ENCODE measurements around the gene AFF3. TPM values are rescaled to one million over a fixed set of nuclear protein-coding genes. Genes with fewer than 3 reads are reported as not detected.

The AFF3 gene
- total and polyA plus RNA-seq, 10 of the 15 experiments (the other 5 are each of a cell fraction or from before 2014, with no cell fraction given): 0.26 to 5.5 (median 3.0) TPM

- ChIA-PET RAD21 (ENCODE audit: unreplicated experiment) (no interaction called here), CTCF (no interaction called here), POLR2A (no interaction called here), SMC1A (ENCODE audit: uncharacterized antibody, unreplicated experiment) (no interaction called here)
- no peak for ATAC-seq
- no TSS peak for BruUV-seq (replicated peaks)
- Histone ChIP-seq H3K27ac (ENCODE audit: control insufficient read depth, insufficient read depth) (no peak overlapping the region), H3K79me2 (ENCODE audit: control insufficient read depth, insufficient read depth, low read length) (no peaks in the 10 kb centered on the region), H4K20me1 (ENCODE audit: control insufficient read depth, insufficient read depth) (no peaks in the 10 kb centered on the region), H3K27me3 (replicated peaks in 1 of 2; ENCODE audit: control insufficient read depth in 2 of 2, insufficient read depth in 2 of 2, low read length in 1 of 2) (no peaks in the 10 kb centered on the region), H3K9ac (ENCODE audit: control insufficient read depth, insufficient read depth, low read length) (no peak overlapping the region), H3K4me3 (no peak overlapping the region), H3K9me3 (replicated peaks; ENCODE audit: control insufficient read depth, insufficient read depth, low read length) (no peaks in the 10 kb centered on the region), H3K4me1 (ENCODE audit: control insufficient read depth, insufficient read depth, low read length) (no peaks in the 10 kb centered on the region), H3K4me2 (ENCODE audit: control insufficient read depth, insufficient read depth) (no peak overlapping the region), H3K36me3 (ENCODE audit: control insufficient read depth in 2 of 2, insufficient read depth in 2 of 2, low read length in 1 of 2) (no peaks in the 10 kb centered on the region), H2AFZ (ENCODE audit: control insufficient read depth, low read depth, low read length) (no peak overlapping the region)
- intact Hi-C loops (cut with micrococcal nuclease; ENCODE audit: unreplicated experiment) (no loop called here), in situ Hi-C loops (cut with MboI) (no loop called here)
- TF ChIP-seq PML (IDR thresholded peaks at IDR 0.05; ENCODE audit: low read length): no peak
- whole genome bisulfite sequencing (ENCODE audit: insufficient coverage, insufficient replicate concordance, low lambda C conversion rate, missing lambda C conversion rate): 72% methylated on average over 35 of the region's 54 CpGs
- DNase-seq (ENCODE audit: low read depth, low spot score): no peak
- FAIRE-seq: no peak
These were observed 548.5 kb downstream of the AFF3 start for GRCh38 chr2:99593692-99594427.

DNA sequence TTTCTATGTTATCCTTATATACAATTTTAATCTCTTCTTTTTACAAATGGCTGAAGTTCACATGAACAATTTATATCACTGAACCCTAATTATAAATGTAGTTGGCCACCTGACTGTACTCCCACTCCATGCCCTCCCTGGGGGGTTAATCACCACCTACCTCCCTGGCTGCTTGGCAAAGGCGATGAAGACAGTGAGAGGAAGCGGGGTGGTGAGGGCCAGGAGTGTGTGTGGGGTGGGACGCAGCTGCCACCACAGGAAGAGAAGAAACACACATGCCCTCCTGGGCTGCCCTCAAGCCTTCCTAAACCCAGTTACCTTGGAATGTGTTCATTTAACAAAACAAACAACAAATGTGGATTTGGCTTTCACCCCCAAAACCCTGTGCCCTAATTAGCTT is 565.6 kb downstream of the AFF3 start:
- Histone ChIP-seq H3K27me3 (replicated peaks in 1 of 2; ENCODE audit: control insufficient read depth in 2 of 2, insufficient read depth in 2 of 2, low read length in 1 of 2) (no peaks in the 10 kb centered on the region; a peak in 2 of 4 replicates), H3K79me2 (ENCODE audit: control insufficient read depth, insufficient read depth, low read length) (no peaks in the 10 kb centered on the region), H3K36me3 (ENCODE audit: control insufficient read depth in 2 of 2, insufficient read depth in 2 of 2, low read length in 1 of 2) (no peaks in the 10 kb centered on the region), H4K20me1 (ENCODE audit: control insufficient read depth, insufficient read depth) (no peaks in the 10 kb centered on the region), H3K9me3 (replicated peaks; ENCODE audit: control insufficient read depth, insufficient read depth, low read length) (no peaks in the 10 kb centered on the region), H3K4me1 (ENCODE audit: control insufficient read depth, insufficient read depth, low read length) (no peaks in the 10 kb centered on the region), H3K4me3 (no peak overlapping the region), H2AFZ (ENCODE audit: control insufficient read depth, low read depth, low read length) (no peak overlapping the region), H3K27ac (ENCODE audit: control insufficient read depth, insufficient read depth) (no peak overlapping the region), H3K9ac (ENCODE audit: control insufficient read depth, insufficient read depth, low read length) (no peak overlapping the region), H3K4me2 (ENCODE audit: control insufficient read depth, insufficient read depth) (no peak overlapping the region)
- in situ Hi-C loops (cut with MboI): no loop called here
- BruUV-seq (replicated peaks): no TSS peak
- POLR2A ChIA-PET: no interaction called here
- CTCF ChIA-PET: no interaction called here
- intact Hi-C loops (cut with micrococcal nuclease; ENCODE audit: unreplicated experiment): no loop called here
- no peak for ATAC-seq
- RAD21 ChIA-PET (ENCODE audit: unreplicated experiment): no interaction called here
- SMC1A ChIA-PET (ENCODE audit: uncharacterized antibody, unreplicated experiment): no interaction called here
- DNase-seq (ENCODE audit: low read depth, low spot score): no peak
- WGBS (ENCODE audit: insufficient coverage, insufficient replicate concordance, low lambda C conversion rate, missing lambda C conversion rate): 34% methylated on average over 3 of the region's 3 CpGs
- no peak for FAIRE-seq
- TF ChIP-seq MXI1 (IDR thresholded peaks at IDR 0.05; ENCODE audit: low read depth, low read length) (no peak), FOXK2 (IDR thresholded peaks at IDR 0.05) (no peak), EP300 (IDR thresholded peaks at IDR 0.05; ENCODE audit: borderline replicate concordance in 1 of 2, control insufficient read depth in 1 of 2, low read depth in 2 of 2, low read length in 2 of 2) (no peak), ZNF622 (IDR thresholded peaks at IDR 0.05) (no peak), SREBF2 (IDR thresholded peaks at IDR 0.05; ENCODE audit: low read length) (no peak), ZBED1 (IDR thresholded peaks at IDR 0.05; ENCODE audit: borderline replicate concordance) (no peak), MEF2A (IDR thresholded peaks at IDR 0.05; ENCODE audit: insufficient read depth, low read depth, low read length) (no peak), CHD4 (IDR thresholded peaks at IDR 0.05) (no peak), RCOR1 (conservative IDR thresholded peaks at IDR 0.05; ENCODE audit: low read depth, low read length) (no peak), EED (IDR thresholded peaks at IDR 0.05; ENCODE audit: low read depth) (no peak)
- TF ChIP-seq, protein P1, sequence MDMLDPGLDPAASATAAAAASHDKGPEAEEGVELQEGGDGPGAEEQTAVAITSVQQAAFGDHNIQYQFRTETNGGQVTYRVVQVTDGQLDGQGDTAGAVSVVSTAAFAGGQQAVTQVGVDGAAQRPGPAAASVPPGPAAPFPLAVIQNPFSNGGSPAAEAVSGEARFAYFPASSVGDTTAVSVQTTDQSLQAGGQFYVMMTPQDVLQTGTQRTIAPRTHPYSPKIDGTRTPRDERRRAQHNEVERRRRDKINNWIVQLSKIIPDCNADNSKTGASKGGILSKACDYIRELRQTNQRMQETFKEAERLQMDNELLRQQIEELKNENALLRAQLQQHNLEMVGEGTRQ (IDR thresholded peaks at IDR 0.05; ENCODE audit: borderline replicate concordance, low read depth, low read length): no peak
- TF ChIP-seq, protein P2, sequence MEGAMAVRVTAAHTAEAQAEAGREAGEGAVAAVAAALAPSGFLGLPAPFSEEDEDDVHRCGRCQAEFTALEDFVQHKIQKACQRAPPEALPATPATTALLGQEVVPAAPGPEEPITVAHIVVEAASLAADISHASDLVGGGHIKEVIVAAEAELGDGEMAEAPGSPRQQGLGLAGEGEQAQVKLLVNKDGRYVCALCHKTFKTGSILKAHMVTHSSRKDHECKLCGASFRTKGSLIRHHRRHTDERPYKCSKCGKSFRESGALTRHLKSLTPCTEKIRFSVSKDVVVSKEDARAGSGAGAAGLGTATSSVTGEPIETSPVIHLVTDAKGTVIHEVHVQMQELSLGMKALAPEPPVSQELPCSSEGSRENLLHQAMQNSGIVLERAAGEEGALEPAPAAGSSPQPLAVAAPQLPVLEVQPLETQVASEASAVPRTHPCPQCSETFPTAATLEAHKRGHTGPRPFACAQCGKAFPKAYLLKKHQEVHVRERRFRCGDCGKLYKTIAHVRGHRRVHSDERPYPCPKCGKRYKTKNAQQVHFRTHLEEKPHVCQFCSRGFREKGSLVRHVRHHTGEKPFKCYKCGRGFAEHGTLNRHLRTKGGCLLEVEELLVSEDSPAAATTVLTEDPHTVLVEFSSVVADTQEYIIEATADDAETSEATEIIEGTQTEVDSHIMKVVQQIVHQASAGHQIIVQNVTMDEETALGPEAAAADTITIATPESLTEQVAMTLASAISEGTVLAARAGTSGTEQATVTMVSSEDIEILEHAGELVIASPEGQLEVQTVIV (IDR thresholded peaks at IDR 0.05; ENCODE audit: borderline replicate concordance, partially characterized antibody): no peak

All from GM12878 (cell line).